HUES6 (cell line): ENCODE results near the gene UBE2J2.

ENCODE experiments used
- H3K27ac ChIP-seq: 2 replicates; pipeline ENCODE4 v1.7.0; 2013; ENCODE audit warnings: low read depth, mild to moderate bottlenecking, low read length, inconsistent platforms
- H3K27me3 ChIP-seq: 2 replicates; pipeline ENCODE4 v1.6.1; 2013; ENCODE audit warnings: low read length; ENCODE audit not compliant: control insufficient read depth, insufficient read depth
- H3K36me3 ChIP-seq: 2 replicates; pipeline ENCODE4 v1.6.1; 2013; ENCODE audit warnings: low read length; ENCODE audit not compliant: control insufficient read depth, insufficient read depth
- H3K4me1 ChIP-seq: 2 replicates; pipeline ENCODE4 v1.6.1; 2013; ENCODE audit warnings: low read length; ENCODE audit not compliant: control insufficient read depth, insufficient read depth
- H3K4me3 ChIP-seq: 2 replicates; pipeline ENCODE4 v1.5.1; 2013; ENCODE audit warnings: low read depth, low read length
- H3K9ac ChIP-seq: one replicate; pipeline ENCODE4 v1.6.1; 2013; ENCODE audit warnings: mild to moderate bottlenecking, low read length
- H3K9me3 ChIP-seq: 2 replicates; pipeline ENCODE4 v1.6.1; 2013; ENCODE audit warnings: low read depth, low read length; ENCODE audit not compliant: control insufficient read depth, insufficient read depth

The UBE2J2 gene

DNA sequence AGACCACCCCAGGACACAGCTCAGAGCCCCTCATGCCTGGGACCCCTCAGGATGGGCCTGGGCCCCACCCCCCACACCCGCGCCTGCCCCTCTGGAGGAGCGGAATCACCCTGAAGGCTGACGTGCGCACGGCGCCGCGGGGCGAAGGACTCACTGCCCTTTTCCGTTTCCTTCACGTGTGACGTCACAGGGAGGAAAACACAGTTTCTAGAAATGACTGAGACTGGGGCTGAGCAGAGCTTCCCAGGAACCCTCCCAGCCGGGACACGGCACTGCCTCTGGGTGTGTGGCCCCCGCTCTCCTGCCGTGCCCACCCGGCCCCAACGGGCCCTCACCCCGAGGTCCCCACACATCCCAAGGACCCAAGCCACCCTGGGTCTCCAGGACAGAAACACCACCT lies 54.3 kb downstream of the UBE2J2 start:
- peaks cover 52% of the 10 kb centered on the region for H3K36me3 ChIP-seq
- H3K4me3 ChIP-seq: no peak overlapping the region
- H3K4me1 ChIP-seq: peaks cover 4% of the 10 kb centered on the region; the same call in 1 of the 2 replicates
- H3K27me3 ChIP-seq: no peaks in the 10 kb centered on the region
- no peaks in the 10 kb centered on the region for H3K9me3 ChIP-seq
- no peak overlapping the region for H3K27ac ChIP-seq
- no peak overlapping the region for H3K9ac ChIP-seq

DNA sequence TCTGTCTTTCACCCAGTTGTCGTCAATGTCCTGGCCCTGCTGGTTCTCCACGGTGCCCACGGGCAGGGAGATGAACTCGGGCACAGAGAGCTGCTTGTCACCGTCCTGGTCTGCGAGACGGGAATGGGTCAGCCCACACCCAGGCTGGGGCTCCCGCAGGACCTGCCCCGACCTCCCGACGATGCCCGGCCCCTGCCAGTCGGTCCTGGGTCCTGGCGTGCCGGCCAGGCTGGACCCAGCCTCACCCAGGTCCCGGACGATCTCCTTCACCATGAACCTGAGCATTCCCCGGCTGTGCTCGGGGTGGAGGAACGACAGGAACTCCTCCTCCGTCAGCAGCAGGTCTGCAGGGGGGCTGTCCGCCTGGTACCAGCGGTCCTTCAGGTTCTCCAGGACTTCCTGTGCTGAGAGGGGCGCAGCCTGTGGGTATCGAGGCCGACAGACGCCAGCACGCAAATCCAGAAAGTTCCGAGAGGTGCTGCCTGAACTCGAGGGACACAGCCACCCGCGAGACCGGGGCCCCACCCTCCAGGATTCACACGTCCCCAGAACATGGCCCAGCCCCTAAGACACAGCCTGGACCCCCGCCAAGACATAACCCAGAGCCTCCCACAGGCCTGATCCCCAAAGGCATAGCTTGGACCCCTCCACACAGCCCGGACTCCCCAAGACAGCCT lies 55.0 kb downstream of the UBE2J2 start:
- Histone ChIP-seq H3K9me3 (no peaks in the 10 kb centered on the region), H3K27me3 (no peaks in the 10 kb centered on the region), H3K27ac (no peak overlapping the region), H3K36me3 (peaks cover 48% of the 10 kb centered on the region), H3K4me1 (peaks cover 4% of the 10 kb centered on the region; the same call in 1 of the 2 replicates), H3K4me3 (no peak overlapping the region), H3K9ac (no peak overlapping the region)

DNA sequence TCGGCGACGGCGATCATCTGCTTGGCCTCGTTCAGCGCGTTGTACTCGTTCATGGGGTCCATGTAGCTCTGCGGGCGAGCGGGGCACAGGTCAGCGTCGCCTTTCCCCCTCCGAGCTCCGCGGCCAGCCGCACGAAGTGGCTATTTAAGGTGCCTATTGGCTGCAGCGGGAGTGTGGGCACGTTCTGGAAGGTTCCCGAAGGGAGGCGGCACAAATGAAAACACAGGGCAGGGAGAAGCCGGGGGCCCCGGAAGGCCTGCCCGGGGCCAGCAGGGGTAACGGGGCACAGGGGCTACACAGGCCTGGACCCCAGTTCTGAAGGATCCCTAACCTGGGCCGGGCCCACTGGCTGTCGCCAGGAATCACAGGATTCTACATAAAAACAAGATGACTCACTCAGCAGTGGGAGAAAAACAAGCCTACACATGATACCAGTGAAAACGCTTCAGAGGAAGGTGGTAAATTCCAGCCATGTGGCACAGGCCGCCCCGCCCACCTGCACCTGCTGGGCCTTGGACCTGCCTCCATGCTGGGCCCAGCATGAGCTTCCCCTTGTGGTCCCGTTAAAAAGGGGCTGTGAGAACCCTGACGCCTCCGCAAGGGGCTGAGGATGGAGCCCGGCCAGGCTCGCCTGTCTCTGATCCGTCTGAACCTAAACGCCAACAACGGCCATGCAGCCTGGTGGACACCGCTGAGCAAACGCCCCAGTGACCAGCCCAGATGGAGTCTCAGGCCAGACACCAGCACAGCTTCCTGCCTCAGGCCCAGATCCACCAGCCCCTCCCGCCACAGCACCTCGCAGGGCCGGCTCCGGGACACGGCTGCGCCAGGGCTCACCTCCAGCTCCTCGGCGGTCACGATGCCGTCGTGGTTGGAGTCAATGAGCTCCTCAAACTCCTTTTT lies 55.8 kb downstream of the UBE2J2 start:
- no peak overlapping the region for H3K9ac ChIP-seq
- H3K9me3 ChIP-seq: no peaks in the 10 kb centered on the region
- H3K4me3 ChIP-seq: no peak overlapping the region
- peaks cover 41% of the 10 kb centered on the region for H3K36me3 ChIP-seq
- no peak overlapping the region for H3K27ac ChIP-seq
- H3K27me3 ChIP-seq: no peaks in the 10 kb centered on the region
- peaks cover 4% of the 10 kb centered on the region; the same call in 1 of the 2 replicates for H3K4me1 ChIP-seq

GRCh38 chr1:1216770-1217620 lies 56.7 kb downstream of the UBE2J2 start:
- Histone ChIP-seq H3K9ac (no peak overlapping the region), H3K4me3 (no peak overlapping the region), H3K4me1 (peaks cover 4% of the 10 kb centered on the region; the same call in 1 of the 2 replicates), H3K36me3 (peaks cover 34% of the 10 kb centered on the region), H3K9me3 (no peaks in the 10 kb centered on the region), H3K27ac (no peak overlapping the region), H3K27me3 (no peaks in the 10 kb centered on the region)

- peaks cover 29% of the 10 kb centered on the region for H3K36me3 ChIP-seq
Observed at GRCh38 chr1:1215881-1216605, 57.6 kb downstream of the UBE2J2 start.

GRCh38 chr1:1215080-1215676 lies 58.5 kb downstream of the UBE2J2 start:
- no peaks in the 10 kb centered on the region for H3K9me3 ChIP-seq
- peaks cover 22% of the 10 kb centered on the region for H3K36me3 ChIP-seq
- H3K4me3 ChIP-seq: no peak overlapping the region
- H3K9ac ChIP-seq: no peak overlapping the region
- H3K4me1 ChIP-seq: peaks cover 4% of the 10 kb centered on the region; the same call in 1 of the 2 replicates
- H3K27me3 ChIP-seq: no peaks in the 10 kb centered on the region
- H3K27ac ChIP-seq: no peak overlapping the region

More at GRCh38 chr1:1215881-1216605, 57.6 kb downstream of the UBE2J2 start:
- Histone ChIP-seq H3K27ac (no peak overlapping the region), H3K9me3 (no peaks in the 10 kb centered on the region), H3K9ac (no peak overlapping the region), H3K4me1 (peaks cover 4% of the 10 kb centered on the region; the same call in 1 of the 2 replicates), H3K27me3 (no peaks in the 10 kb centered on the region), H3K4me3 (no peak overlapping the region)

DNA sequence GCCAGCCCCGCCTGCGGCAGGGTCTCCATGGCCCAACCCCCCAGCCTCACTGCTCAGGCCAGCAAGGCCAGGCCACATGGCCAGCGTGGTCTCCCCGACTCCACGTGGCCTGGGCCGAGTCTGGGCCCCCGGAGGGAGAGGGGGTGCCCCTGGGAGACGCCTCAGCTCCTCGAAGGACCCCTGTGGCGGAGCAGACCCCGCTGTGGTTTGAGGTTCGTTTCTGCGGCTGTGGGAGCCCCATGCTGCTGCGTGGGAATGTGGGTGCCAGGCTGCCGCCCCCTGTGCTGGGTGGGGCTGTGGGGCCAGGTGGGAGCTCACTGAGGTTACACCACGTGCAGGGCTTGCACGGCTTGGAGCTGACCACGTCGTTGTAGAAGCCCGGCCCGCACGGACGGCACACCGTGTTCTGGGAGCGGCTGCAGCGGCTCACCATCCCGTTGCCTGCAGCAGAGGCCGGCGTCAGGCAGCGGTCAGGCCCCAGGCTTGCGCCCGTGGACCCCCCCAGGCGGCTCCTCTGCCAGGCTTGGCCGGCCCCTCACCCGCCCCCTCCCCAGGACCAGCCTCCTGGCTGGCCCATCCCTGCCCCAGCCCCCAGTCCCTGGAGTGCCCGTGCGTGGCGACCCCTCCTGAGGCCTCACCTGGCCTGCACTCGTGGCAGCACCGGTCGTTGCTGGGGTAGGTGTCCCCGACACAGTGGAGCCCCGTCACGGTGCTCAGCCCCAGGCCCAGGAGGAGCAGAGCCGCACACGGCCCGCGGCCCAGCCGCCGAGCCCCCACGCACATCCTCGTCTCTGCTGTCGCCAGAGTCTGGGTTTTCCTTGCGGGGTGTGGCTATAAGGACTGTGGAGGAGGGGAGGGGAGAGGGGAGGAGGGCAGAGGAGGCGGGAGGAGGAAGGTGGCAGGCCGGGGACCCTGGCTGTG lies 60.0 kb downstream of the UBE2J2 start, which contains the start of gene TNFRSF4:
TSS of gene TNFRSF4 (minus strand) at position 809 of the 921 bp plus-strand sequence. CDS start at position 783, 26 bp downstream.
- Histone ChIP-seq H3K4me1 (peaks cover 4% of the 10 kb centered on the region; the same call in 1 of the 2 replicates), H3K9ac (no peak within 1 kb of the TSS), H3K4me3 (no peak within 1 kb of the TSS), H3K9me3 (no peaks in the 10 kb centered on the region), H3K27ac (no peak within 1 kb of the TSS), H3K36me3 (peaks cover 20% of the 10 kb centered on the region), H3K27me3 (no peaks in the 10 kb centered on the region)

GRCh38 chr1:1212780-1213344 lies 60.8 kb downstream of the UBE2J2 start:
- Histone ChIP-seq H3K27me3 (no peaks in the 10 kb centered on the region), H3K27ac (no peak overlapping the region), H3K9me3 (no peaks in the 10 kb centered on the region), H3K4me3 (no peak overlapping the region), H3K4me1 (peaks cover 5% of the 10 kb centered on the region; the same call in 1 of the 2 replicates), H3K36me3 (peaks cover 13% of the 10 kb centered on the region), H3K9ac (no peak overlapping the region)
